IPS DF 6.9 (cell line): ENCODE results near the gene NCDN.
A peak's percentile ranks its signal among the peaks of the same experiment; 100 is the strongest.

Source experiments
- DNase-seq: peaks from one replicate; pipeline ENCODE4 v3.0.0-alpha.2; 2013; ENCODE audit warnings: low read depth, low spot score
- H3K27ac ChIP-seq: one replicate; pipeline ENCODE4 v1.5.1; 2013; ENCODE audit warnings: low read length, control low read depth
- H3K27me3 ChIP-seq: 2 replicates; pipeline ENCODE4 v1.6.1; 2013; ENCODE audit warnings: mild to moderate bottlenecking, low read length; ENCODE audit not compliant: control insufficient read depth, insufficient read depth
- H3K36me3 ChIP-seq: 2 replicates; pipeline ENCODE4 v1.6.1; 2013; ENCODE audit warnings: low read length; ENCODE audit not compliant: control insufficient read depth, insufficient read depth
- H3K4me1 ChIP-seq: 2 replicates; pipeline ENCODE4 v1.6.1; 2013; ENCODE audit warnings: low read length; ENCODE audit not compliant: control insufficient read depth, insufficient read depth
- H3K4me3 ChIP-seq: 2 replicates; pipeline ENCODE4 v1.5.1; 2013; ENCODE audit warnings: mild to moderate bottlenecking, low read length
- H3K9me3 ChIP-seq: 2 replicates; pipeline ENCODE4 v1.6.1; 2013; ENCODE audit warnings: low read length, inconsistent platforms; ENCODE audit not compliant: control insufficient read depth, insufficient read depth
- WGBS: extraction: QIAGEN DNeasy Blood & Tissue Kit; methylation state at CpG from one replicate; pipeline ENCODE4 v1.1.7; 2013; ENCODE audit warnings: mixed read lengths, missing lambda C conversion rate; ENCODE audit not compliant: insufficient read length, insufficient coverage; 5-methylcytosine and 5-hydroxymethylcytosine counted together

Gene NCDN

DNA sequence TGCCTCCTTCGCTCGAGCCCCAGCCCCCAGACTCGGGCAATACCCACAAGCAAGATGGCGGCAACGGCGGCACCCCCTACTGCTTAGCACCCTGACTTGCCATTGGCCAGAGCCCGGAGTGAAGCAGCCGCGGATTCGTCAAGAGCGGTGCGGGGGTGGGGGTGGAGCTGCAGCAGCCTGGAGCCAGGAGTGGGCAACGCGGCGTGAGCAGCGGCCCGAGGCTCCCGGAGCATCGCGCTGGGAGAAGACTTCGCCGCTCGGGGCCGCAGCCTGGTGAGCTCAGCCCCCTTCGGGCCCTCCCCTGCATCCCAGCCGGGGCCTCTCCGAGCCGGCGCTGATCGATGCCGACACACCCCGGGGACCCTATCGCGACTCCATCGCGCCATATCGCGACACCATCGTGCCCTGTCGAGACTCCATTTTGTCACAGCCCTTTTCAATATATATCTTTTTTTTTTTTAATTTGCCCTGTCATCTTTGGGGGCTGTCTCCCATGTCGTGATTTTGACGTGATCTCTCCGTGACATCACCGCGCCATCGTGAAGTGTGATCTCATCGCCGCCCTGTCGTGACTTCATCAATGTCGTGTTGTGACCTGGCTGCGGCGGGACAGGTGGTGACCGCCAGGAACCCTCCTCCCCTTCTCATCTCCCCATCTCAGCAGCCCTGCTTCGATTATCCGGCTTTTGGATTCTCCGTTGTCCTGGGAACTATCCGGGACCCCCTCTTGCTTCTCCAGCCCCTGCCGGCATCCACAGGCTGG is at the start of gene NCDN:
Gene NCDN, plus strand, starts transcription at position 189 of the 763 bp plus-strand sequence. Its CDS starts 392 bp downstream, at position 581.
- no peak within 1 kb of the TSS for H3K27ac ChIP-seq
- H3K4me3 ChIP-seq: peak within 1 kb of the TSS; percentile 87
- peak; percentile 94 for DNase-seq
- no peaks in the 10 kb centered on the region for H3K9me3 ChIP-seq
- no CpG with 5 or more reads among the region's 58 CpGs for WGBS
- H3K4me1 ChIP-seq: peaks cover 3% of the 10 kb centered on the region; the same call in 1 of the 2 replicates
- peaks cover 21% of the 10 kb centered on the region for H3K36me3 ChIP-seq
- H3K27me3 ChIP-seq: no peaks in the 10 kb centered on the region

DNA sequence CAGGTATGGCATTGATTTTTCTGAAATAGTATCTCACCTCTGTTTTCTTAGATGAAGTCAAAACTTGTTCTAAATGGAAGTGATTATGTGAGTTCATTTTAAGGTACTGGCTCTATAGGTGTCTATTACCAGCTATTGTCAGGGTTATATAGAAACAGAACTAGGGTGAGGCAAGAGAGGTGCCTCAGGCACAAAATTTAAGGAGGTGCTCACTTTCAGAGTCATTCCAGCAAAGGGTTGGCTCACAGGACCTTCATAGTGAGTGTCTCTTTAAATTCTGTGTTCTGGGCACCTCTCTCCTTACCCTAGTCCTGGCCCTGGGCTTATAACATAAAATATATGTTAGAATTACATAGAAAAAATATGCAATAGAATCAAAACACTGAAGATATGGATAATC is 49.7 kb upstream of the NCDN start:
- Histone ChIP-seq H3K4me3 (no peak overlapping the region), H3K36me3 (no peaks in the 10 kb centered on the region; the same call in 1 of the 2 replicates), H3K27me3 (no peaks in the 10 kb centered on the region), H3K4me1 (no peaks in the 10 kb centered on the region), H3K9me3 (no peaks in the 10 kb centered on the region), H3K27ac (no peak overlapping the region)
- DNase-seq: no peak

DNA sequence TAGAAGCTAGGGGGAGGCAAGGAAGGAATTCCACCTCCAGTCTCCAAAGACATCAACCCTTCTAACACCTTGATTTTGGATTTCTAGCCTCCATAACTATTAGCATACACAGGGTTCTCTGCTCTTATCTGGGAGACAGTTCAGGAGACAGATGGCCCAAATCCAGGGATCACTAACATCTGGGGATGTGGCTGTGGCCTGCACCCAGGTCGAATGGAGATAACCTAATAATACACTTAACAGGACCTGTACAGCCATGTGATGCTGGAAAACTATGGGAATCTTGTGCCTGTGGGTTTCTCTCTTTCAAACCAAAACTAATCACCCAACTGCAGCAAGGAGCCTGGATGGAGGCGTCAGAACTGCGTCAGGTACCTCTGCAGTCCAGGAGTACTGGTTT is 48.0 kb upstream of the NCDN start:
- no CpG with 5 or more reads among the region's 3 CpGs for WGBS
- Histone ChIP-seq H3K4me1 (no peaks in the 10 kb centered on the region), H3K4me3 (no peak overlapping the region), H3K9me3 (no peaks in the 10 kb centered on the region), H3K27ac (no peak overlapping the region), H3K27me3 (no peaks in the 10 kb centered on the region), H3K36me3 (no peaks in the 10 kb centered on the region; the same call in 1 of the 2 replicates)
- DNase-seq: no peak

DNA sequence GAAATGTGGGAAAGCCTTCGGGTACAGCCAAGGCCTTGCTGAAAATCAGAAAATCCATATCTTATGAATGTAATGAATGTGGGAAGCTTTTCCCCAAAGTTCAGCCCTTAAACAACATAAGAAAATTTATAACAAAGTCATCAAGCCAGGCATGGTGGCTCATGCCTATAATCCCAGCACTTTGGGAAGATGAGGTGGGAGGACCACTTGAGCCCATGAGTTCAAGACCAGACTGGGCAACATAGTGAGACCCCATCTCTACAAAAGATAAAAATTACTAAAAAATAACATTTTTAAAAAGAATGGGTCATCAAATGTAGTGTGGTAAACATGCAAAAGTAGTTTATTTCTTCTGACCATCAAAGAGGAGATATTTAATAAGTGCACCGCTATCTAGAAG is 46.3 kb upstream of the NCDN start:
- no peak for DNase-seq
- WGBS: no CpG with 5 or more reads among the region's 2 CpGs
- Histone ChIP-seq H3K27me3 (no peaks in the 10 kb centered on the region), H3K36me3 (no peaks in the 10 kb centered on the region), H3K4me3 (no peak overlapping the region), H3K9me3 (no peaks in the 10 kb centered on the region), H3K27ac (no peak overlapping the region), H3K4me1 (no peaks in the 10 kb centered on the region)

DNA sequence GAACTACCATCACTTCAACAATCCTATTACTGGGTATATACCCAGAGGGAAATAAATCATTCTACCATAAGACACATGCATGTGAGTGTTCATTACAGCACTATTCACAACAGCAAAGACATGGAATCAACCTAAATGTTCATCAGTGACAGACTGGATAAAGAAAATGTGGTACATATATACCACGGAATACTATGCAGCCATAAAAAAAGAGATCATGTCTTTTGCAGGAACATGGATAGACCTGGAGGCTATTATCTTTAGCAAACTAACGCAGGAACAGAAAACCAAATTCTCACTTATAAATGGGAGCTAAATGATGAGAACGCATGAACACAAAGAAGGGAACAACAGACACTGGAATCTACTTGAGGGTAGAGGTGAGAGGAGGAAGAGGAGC is 39.4 kb upstream of the NCDN start:
- no peaks in the 10 kb centered on the region for H3K9me3 ChIP-seq
- H3K4me1 ChIP-seq: no peaks in the 10 kb centered on the region
- no peaks in the 10 kb centered on the region for H3K36me3 ChIP-seq
- no peaks in the 10 kb centered on the region for H3K27me3 ChIP-seq
- no CpG with 5 or more reads among the region's 3 CpGs for whole genome bisulfite sequencing
- H3K4me3 ChIP-seq: no peak overlapping the region
- no peak overlapping the region for H3K27ac ChIP-seq
- DNase-seq: no peak

- no CpG with 5 or more reads among the region's 2 CpGs for WGBS
- Histone ChIP-seq H3K27me3 (no peaks in the 10 kb centered on the region), H3K27ac (no peak overlapping the region), H3K4me1 (peaks cover 2% of the 10 kb centered on the region; the same call in 1 of the 2 replicates), H3K36me3 (no peaks in the 10 kb centered on the region), H3K4me3 (no peak overlapping the region), H3K9me3 (no peaks in the 10 kb centered on the region)
- no peak for DNase-seq
These were observed 38.2 kb upstream of the NCDN start for GRCh38 chr1:35519432-35519831.

DNA sequence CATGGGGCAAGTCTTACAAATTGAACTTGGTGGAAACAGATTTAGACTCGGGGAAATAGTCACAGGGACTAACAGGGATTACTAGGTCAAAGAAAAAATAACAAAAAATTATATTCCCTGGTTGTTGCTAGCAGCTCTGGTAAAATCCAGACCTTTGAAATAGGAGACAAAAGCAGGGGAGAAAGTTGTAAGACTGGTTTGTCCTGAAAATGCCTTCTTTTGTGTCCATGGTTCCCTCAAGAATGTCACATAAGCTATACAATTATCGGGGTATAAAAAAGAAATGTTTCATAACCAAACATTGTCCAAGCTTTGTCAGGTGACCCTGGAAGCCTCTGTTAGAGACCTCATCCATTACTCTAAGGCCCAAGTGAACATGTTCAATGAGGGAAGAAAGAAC is 33.5 kb upstream of the NCDN start:
- Histone ChIP-seq H3K36me3 (no peaks in the 10 kb centered on the region), H3K27ac (no peak overlapping the region), H3K4me1 (peaks cover 2% of the 10 kb centered on the region; the same call in 1 of the 2 replicates), H3K27me3 (no peaks in the 10 kb centered on the region), H3K4me3 (no peak overlapping the region), H3K9me3 (no peaks in the 10 kb centered on the region)
- no CpG with 5 or more reads among the region's 2 CpGs for WGBS
- no peak for DNase-seq

DNA sequence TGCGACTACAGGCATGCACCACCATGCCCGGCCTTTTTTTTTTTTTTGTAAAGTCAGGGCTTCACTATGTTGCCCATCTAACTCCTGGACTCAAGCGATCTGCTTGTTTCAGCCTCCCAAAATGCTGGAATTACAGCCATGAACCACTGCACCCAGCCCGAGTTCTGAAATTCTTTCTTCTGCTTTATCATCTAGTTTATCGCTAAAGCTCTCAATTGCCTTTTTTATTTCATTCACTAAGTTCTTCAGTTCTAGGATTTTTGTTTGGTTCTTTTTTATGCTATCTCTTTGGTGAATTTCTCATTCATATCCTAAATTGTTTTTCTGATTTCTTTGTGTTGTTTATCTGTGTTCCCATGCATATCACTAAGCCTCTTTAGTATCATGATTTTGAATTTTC is 27.4 kb upstream of the NCDN start:
- Histone ChIP-seq H3K4me1 (no peaks in the 10 kb centered on the region; the same call in 1 of the 2 replicates), H3K27ac (no peak overlapping the region), H3K4me3 (no peak overlapping the region), H3K27me3 (no peaks in the 10 kb centered on the region), H3K9me3 (no peaks in the 10 kb centered on the region), H3K36me3 (peaks cover 8% of the 10 kb centered on the region)
- WGBS: no CpG with 5 or more reads among the region's 5 CpGs
- DNase-seq: no peak

- H3K4me1 ChIP-seq: no peaks in the 10 kb centered on the region; the same call in 1 of the 2 replicates
- no CpG with 5 or more reads among the region's 2 CpGs for WGBS
These were observed 26.7 kb upstream of the NCDN start for GRCh38 chr1:35530946-35531345.

GRCh38 chr1:35531368-35531767 is 26.2 kb upstream of the NCDN start:
- no CpG with 5 or more reads among the region's 6 CpGs for WGBS
- Histone ChIP-seq H3K9me3 (no peaks in the 10 kb centered on the region), H3K4me3 (peak overlapping the region; percentile 12; the same call in 1 of the 2 replicates), H3K4me1 (peaks cover 2% of the 10 kb centered on the region; the same call in 1 of the 2 replicates), H3K27ac (no peak overlapping the region), H3K36me3 (peaks cover 8% of the 10 kb centered on the region), H3K27me3 (no peaks in the 10 kb centered on the region)
- no peak for DNase-seq

More at GRCh38 chr1:35530946-35531345, 26.7 kb upstream of the NCDN start:
- no peaks in the 10 kb centered on the region for H3K27me3 ChIP-seq
- no peak for DNase-seq
- no peak overlapping the region for H3K27ac ChIP-seq
- no peak overlapping the region for H3K4me3 ChIP-seq
- no peaks in the 10 kb centered on the region for H3K9me3 ChIP-seq
- peaks cover 8% of the 10 kb centered on the region for H3K36me3 ChIP-seq
